ENCODE data around the gene ANKRD26. TPM values are rescaled to one million over a fixed set of nuclear protein-coding genes. Genes with fewer than 3 reads are reported as not detected.

ANKRD26 gene
- total and polyA plus RNA-seq, 9 of the 15 experiments (the other 6 are each of a cell fraction or from before 2014, with no cell fraction given): 2.3 to 12.3 (median 4.9) TPM

DNA sequence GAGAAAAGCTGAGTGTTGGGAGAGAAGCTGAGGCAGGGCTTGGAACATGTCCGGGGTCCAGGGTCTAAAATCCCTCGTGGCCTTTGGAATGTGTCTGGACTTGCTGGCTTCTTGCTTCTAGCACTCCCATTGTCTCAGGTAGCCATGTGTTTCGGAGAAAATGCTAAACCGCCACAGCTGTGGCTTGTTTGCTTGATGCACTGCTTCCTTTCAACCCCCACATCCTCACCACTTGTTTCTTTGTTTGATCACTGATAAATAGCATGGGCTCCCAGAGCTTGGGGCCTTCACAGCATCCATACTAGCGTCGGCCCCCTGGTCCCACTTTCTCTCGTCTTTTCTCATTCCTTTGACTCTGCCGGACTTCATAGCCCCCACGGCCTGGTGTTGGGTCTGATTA is 102.7 kb downstream of the ANKRD26 start:
- no peak for ATAC-seq

More for the DNA sequence above, 102.7 kb downstream of the ANKRD26 start:
- no peak overlapping the region for H3K9ac ChIP-seq (ENCODE audit: insufficient read depth in 1 of 2, low read depth in 2 of 2, low read length in 2 of 2)
- H3K4me2 ChIP-seq (ENCODE audit: insufficient read depth, low read length): no peak overlapping the region
- FAIRE-seq (no peak), DNase-seq (ENCODE audit: extremely low read depth in 1 of 4, low spot score in 3 of 4) (no peak)
- H3K27ac ChIP-seq (ENCODE audit: extremely low read depth, low read depth, low read length): no peak overlapping the region
- CTCF ChIA-PET (ENCODE audit: low intra/inter-chr PET ratio): no interaction called here
- no peaks in the 10 kb centered on the region for H3K79me2 ChIP-seq (ENCODE audit: control insufficient read depth, insufficient read depth, low read length)
- 0 out of 2 replicates have a peak, but pooled peaks cover 2% of the 10 kb centered on the region for H3K9me3 ChIP-seq (replicated peaks; ENCODE audit: control insufficient read depth, insufficient read depth, low read depth, low read length)
- 11% methylated on average over 9 of the region's 9 CpGs for WGBS (ENCODE audit: insufficient coverage, low coverage, missing lambda C conversion rate)
- H4K20me1 ChIP-seq (replicated peaks; ENCODE audit: control insufficient read depth, insufficient read depth, low read length): no peaks in the 10 kb centered on the region
- H2AFZ ChIP-seq (ENCODE audit: low read depth, low read length): no peak overlapping the region
- TF ChIP-seq CBX2 (IDR thresholded peaks at IDR 0.05; ENCODE audit: insufficient read depth, low read length, poor library complexity, severe bottlenecking) (no peak), JUNB (CRISPR knock-in tag; conservative IDR thresholded peaks at IDR 0.05) (no peak), KDM5B (IDR thresholded peaks at IDR 0.05; ENCODE audit: insufficient replicate concordance, low read depth, low read length) (no peak), KLF10 (CRISPR knock-in tag; IDR thresholded peaks at IDR 0.05) (no peak), ZNF444 (CRISPR knock-in tag; IDR thresholded peaks at IDR 0.05) (no peak), ZNF224 (CRISPR knock-in tag; IDR thresholded peaks at IDR 0.05) (no peak), TBP (optimal IDR thresholded peaks at IDR 0.05; ENCODE audit: low read depth, low read length) (no peak), SMAD4 (CRISPR knock-in tag; conservative IDR thresholded peaks at IDR 0.05) (no peak), GATAD2B (IDR thresholded peaks at IDR 0.05; ENCODE audit: borderline replicate concordance) (no peak), ELF1 (tag; IDR thresholded peaks at IDR 0.05) (no peak)
- TF ChIP-seq, protein P1, sequence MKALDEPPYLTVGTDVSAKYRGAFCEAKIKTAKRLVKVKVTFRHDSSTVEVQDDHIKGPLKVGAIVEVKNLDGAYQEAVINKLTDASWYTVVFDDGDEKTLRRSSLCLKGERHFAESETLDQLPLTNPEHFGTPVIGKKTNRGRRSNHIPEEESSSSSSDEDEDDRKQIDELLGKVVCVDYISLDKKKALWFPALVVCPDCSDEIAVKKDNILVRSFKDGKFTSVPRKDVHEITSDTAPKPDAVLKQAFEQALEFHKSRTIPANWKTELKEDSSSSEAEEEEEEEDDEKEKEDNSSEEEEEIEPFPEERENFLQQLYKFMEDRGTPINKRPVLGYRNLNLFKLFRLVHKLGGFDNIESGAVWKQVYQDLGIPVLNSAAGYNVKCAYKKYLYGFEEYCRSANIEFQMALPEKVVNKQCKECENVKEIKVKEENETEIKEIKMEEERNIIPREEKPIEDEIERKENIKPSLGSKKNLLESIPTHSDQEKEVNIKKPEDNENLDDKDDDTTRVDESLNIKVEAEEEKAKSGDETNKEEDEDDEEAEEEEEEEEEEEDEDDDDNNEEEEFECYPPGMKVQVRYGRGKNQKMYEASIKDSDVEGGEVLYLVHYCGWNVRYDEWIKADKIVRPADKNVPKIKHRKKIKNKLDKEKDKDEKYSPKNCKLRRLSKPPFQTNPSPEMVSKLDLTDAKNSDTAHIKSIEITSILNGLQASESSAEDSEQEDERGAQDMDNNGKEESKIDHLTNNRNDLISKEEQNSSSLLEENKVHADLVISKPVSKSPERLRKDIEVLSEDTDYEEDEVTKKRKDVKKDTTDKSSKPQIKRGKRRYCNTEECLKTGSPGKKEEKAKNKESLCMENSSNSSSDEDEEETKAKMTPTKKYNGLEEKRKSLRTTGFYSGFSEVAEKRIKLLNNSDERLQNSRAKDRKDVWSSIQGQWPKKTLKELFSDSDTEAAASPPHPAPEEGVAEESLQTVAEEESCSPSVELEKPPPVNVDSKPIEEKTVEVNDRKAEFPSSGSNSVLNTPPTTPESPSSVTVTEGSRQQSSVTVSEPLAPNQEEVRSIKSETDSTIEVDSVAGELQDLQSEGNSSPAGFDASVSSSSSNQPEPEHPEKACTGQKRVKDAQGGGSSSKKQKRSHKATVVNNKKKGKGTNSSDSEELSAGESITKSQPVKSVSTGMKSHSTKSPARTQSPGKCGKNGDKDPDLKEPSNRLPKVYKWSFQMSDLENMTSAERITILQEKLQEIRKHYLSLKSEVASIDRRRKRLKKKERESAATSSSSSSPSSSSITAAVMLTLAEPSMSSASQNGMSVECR (CRISPR knock-in tag; IDR thresholded peaks at IDR 0.05): no peak
- TF ChIP-seq, protein P2, sequence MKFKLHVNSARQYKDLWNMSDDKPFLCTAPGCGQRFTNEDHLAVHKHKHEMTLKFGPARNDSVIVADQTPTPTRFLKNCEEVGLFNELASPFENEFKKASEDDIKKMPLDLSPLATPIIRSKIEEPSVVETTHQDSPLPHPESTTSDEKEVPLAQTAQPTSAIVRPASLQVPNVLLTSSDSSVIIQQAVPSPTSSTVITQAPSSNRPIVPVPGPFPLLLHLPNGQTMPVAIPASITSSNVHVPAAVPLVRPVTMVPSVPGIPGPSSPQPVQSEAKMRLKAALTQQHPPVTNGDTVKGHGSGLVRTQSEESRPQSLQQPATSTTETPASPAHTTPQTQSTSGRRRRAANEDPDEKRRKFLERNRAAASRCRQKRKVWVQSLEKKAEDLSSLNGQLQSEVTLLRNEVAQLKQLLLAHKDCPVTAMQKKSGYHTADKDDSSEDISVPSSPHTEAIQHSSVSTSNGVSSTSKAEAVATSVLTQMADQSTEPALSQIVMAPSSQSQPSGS (CRISPR knock-in tag; IDR thresholded peaks at IDR 0.05): no peak
- intact Hi-C loops (cut with micrococcal nuclease) (no loop called here), in situ Hi-C loops (cut with MboI) (no loop called here)
- no peaks in the 10 kb centered on the region for H3K9me1 ChIP-seq (ENCODE audit: control insufficient read depth, insufficient read depth, low read length)
- H3K4me1 ChIP-seq (replicated peaks in 1 of 2; ENCODE audit: control insufficient read depth in 2 of 2, insufficient read depth in 2 of 2, low read length in 2 of 2): no peaks in the 10 kb centered on the region
- H3K27me3 ChIP-seq (ENCODE audit: control insufficient read depth in 2 of 2, insufficient read depth in 2 of 2, low read length in 2 of 2): no peaks in the 10 kb centered on the region
- no TSS peak for BruUV-seq (replicated peaks)
- no peaks in the 10 kb centered on the region for H3K36me3 ChIP-seq (ENCODE audit: control insufficient read depth, insufficient read depth, low read length)
- H3K4me3 ChIP-seq: no peak overlapping the region
- POLR2A ChIA-PET: no interaction called here

All from K562 (cell line).